GM18909 (cell line): ENCODE results near the gene MAPK7.

Experiments
- ATAC-seq: cut with Tn5 transposase; IDR thresholded peaks from one replicate; pipeline ENCODE4 v1.9.1; 2021; ENCODE audit warnings: mild to moderate bottlenecking; ENCODE audit not compliant: unreplicated experiment, poor library complexity

MAPK7 gene

DNA sequence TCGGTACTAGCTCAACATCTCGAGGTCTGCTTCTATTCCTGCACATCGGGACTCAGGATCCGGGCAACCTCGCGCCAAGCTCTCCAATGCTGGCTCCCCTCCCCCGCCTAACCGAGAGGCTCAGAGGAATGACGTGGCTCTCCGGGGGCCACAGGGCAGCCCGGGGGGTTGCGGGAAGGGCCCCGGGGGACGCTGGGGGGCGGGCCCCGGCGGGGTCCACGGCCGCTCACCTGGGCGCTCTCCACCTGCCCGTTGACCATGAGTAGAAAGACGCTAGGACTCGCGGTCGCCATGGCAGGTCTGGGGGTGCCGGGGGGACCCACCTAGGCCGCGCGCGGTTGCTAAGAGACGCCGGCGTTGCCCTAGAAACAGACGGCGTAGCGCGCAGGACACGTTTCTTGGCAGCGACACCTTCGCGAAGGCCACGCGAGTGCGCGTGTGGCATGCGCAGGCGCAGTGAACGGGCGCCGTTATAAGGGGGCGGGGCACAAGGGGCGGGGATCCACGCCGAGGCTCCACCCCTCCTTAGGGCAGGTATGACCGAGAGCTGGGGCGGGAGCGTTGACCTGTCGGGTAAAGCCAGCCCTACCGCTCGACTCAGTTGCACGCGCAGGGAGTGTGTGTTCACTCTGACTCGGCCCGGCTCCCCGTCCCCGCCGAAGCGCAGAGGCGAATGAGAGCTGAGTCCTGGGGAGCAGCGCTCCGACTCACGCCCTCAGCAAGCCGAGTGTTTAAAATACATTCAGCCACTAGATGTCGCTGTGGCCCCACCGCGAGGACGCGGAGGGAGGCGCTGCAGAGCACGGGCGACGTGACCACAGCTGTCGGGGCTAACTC is 15.8 kb upstream of the MAPK7 start, which contains the start of gene B9D1:
B9D1 (minus strand) TSS at position 447 of the 837 bp plus-strand sequence; CDS start at position 293, 154 bp downstream.
- peak; percentile 87 for ATAC-seq

DNA sequence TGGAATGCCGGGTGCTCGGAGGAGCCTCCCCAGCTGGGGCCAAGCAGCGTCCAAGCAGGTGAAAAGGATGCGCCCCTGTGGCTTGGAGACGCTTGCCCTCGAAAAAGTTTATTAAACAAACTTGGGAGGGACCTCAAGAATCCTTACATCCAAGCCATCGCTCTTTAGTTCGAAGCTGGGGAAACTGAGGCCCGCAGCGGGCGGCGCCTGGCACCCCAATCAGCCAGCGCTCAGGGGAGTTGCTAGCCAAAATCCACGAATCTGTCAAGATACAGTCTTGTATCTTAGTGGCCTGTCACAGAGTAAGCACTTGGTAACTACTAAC is 15.2 kb upstream of the MAPK7 start:
- no peak for ATAC-seq

GRCh38 chr17:19363460-19364035 is 14.8 kb upstream of the MAPK7 start:
- ATAC-seq, result no peak

DNA sequence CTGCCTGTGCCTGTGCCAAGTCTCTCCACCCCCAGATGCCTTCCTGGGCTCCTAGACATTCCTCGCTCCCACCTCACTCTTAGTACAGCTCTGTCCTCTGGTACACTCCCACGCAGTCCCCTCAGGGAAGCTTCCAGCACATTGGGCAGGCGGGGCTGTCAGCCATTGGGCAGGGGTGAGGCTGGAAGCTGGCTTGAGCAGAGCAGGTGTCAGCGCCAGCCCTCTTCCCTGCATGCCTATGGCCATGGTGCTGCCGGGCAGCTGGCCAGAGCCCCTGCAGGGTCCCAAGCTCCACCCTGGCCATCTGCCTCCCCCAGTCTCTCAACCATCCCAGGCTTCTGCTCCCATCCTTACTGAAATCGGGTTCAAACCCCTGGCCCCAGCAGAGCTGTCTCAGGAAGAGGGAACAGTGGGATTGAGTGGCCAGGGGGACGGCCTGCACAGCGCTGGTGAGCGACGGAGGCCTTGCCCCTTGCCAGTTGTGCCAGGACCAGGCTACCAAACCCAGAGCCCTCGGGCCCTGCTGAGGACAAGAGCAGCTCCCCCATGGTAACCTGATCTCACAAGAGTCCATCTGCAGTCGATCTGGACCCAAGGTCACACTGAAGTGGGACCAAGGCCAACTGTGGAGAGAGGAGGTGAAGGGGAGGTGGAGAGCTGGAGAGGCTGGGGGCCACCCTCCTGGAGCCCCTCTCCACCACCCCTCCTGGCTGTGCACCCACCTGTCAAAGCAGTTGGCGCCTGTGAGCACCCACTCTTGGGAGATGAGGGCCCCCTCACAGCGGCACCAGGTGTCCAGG is 13.4 kb upstream of the MAPK7 start:
- ATAC-seq, result no peak

GRCh38 chr17:19365499-19365817 is 12.8 kb upstream of the MAPK7 start:
- ATAC-seq, result no peak

DNA sequence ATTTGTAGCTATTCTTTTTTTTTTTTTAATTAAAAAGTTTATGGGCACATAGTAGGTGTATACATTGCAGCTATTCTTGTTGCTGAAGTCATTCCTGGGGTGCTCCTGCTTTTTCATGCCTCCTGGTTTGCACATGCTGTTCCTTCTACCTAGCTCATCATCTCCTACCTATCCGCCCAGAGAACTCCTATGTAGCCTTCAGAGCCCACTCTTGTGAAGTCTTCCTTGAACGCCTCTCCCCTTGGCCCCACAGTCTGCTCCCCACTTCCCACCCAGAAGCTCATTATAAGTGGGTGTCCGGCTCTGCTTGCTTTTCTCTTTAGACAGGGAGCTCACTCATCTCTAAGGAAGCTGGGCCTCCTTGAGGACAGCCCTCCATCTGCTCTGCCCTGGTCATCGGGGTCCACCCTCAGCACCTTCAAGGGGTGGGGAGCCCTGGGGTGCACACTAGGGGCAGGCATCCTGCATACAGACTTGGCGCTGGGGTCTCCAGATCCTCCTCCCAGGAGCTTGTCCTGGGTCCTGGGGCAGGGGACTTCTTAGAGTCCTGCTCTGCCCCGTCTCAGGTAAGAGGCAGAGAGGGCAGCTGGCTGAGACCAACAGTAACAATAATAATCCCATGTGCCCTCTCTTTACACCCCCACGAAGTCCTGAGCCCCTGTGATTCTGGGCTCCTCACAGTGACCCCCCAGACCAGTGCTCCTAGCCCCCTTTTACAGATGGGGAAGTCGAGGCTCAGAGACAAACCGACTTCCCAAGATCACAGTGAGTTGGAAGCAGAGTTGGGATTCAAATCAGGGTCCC is 12.3 kb upstream of the MAPK7 start:
- ATAC-seq, result no peak

- ATAC-seq, result no peak
Observed at GRCh38 chr17:19366637-19366972, 11.7 kb upstream of the MAPK7 start.

GRCh38 chr17:19368229-19368628 is 10.1 kb upstream of the MAPK7 start:
- ATAC-seq, result no peak

- no peak for ATAC-seq
Observed at GRCh38 chr17:19369107-19369778, 9.1 kb upstream of the MAPK7 start.

DNA sequence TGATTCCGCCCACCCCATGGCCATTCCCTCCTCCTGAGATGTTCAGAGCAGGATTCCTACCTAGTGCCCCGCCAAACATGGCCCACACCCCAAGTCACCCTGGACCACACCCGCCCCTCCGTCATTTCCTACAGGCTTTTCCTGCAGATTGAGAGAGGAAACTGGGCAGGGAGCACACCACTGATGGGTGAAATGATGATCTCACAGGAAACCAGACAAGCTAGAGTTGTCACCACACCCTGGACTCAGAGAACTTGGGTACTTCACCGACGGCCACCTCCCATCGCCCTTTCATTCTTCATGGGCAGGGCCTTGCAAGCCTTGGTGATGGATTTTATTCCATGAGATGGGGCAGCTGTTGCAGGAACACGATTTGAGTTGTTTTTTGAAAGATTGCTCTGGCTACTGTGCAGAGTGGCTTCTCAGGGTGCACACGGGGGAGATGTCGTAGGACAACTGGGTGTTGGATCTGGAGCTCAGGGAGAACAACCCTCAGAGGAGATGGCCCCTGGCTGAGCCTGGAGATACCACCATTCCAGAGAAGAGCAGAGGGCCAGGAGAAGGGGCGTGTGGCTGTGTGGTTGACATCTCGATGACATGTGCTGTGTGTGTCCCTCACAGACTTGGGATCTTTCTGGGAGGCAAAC is 8.3 kb upstream of the MAPK7 start:
- ATAC-seq, result no peak

GRCh38 chr17:19370493-19370960 is 7.8 kb upstream of the MAPK7 start:
- peak; percentile 79 for ATAC-seq

- no peak for ATAC-seq
Observed at GRCh38 chr17:19371259-19372010, 6.9 kb upstream of the MAPK7 start.

DNA sequence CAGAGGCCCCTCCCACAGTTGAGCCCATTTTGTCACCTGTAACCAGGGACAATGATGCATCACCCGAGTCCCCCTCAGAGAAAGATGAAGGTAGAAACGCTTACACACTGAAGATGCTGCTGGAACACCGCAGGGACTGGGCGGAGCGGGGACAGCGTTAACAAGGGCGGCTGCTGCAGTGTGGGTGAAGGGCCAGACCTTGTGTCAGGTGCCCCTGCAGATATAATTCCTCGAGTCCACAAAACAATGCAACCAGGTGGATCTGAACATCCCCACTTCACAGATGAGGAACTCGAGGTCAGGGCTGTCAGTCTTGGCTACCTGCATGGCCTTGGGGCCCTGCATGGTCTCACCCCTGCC is 6.3 kb upstream of the MAPK7 start:
- ATAC-seq, result no peak

GRCh38 chr17:19372439-19372838 is 5.9 kb upstream of the MAPK7 start:
- ATAC-seq, result no peak

GRCh38 chr17:19372866-19373504 is 5.3 kb upstream of the MAPK7 start:
- ATAC-seq, result no peak

DNA sequence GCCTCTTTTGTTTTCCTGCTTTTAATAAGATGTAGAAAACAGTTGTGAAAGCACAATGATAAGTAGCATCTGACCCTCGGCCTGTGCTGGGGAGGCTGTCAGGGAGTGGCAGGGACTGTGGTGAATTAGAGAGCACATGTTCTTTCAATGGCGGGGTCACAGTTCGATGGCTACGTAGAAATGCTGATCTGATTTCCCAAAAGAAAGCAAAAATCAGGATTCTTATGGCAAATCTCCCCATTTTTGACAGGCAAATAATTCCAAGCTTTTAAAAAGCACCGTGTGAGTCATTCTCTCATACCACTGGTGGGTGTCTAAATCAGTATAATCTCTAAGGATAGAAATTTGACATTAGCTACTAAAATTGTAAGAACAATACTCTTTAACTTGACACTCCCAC is 4.2 kb upstream of the MAPK7 start:
- ATAC-seq, result no peak

DNA sequence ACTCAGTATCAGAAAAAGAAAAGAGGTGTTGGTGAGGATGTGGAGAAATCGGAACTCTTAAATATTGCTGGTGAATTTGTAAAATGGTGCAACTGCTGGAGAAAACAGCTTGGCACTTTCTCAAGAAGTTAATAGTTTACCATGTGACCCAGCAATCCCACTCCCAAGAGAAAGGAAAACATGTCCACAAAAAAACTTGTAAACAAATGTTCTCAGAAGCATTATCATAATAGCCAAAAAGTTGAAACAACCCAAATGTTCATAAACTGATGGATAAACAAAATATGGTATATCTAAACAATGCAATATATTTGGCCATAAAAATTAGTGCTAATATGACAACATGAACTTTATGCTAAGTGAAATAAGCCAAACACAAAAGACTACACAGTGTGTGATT is 2.6 kb upstream of the MAPK7 start:
- no peak for ATAC-seq

GRCh38 chr17:19376811-19377210 is 1.5 kb upstream of the MAPK7 start:
- no peak for ATAC-seq
